GM18951 (cell line): Measurements from ENCODE around the gene VWA5B1.

ENCODE experiments used
- POLR2A ChIP-seq: IDR thresholded peaks from 4 replicates; pipeline ENCODE4 v1.6.1; 2011; ENCODE audit warnings: mild to moderate bottlenecking; ENCODE audit not compliant: insufficient read length, insufficient read depth; ENCODE audit errors: extremely low read depth
- in situ Hi-C: fragments of 300-500 bp; cut with MboI; formaldehyde crosslinking; loops from one replicate; pipeline ENCODE4 v1.12.0; 2022; ENCODE audit warnings: low sequenced_read_pairs, mixed read lengths, inconsistent platforms; ENCODE audit not compliant: unreplicated experiment

The VWA5B1 gene

GRCh38 chr1:20290624-20291597 is at the start of gene VWA5B1:
VWA5B1 (plus strand) TSS chr1:20290875; CDS start chr1:20310602, 19,727 bp downstream.
- TF ChIP-seq POLR2A = no peak
- in situ Hi-C loops = no loop called here

GRCh38 chr1:20242890-20243479 is 47.7 kb upstream of the VWA5B1 start:
- no peak for TF ChIP-seq POLR2A
- in situ Hi-C loops = no loop called here

- TF ChIP-seq POLR2A = no peak
- in situ Hi-C loops = no loop called here
Observed at GRCh38 chr1:20248971-20249612, 41.6 kb upstream of the VWA5B1 start.

GRCh38 chr1:20250340-20250989 is 40.2 kb upstream of the VWA5B1 start:
- in situ Hi-C loops = no loop called here
- TF ChIP-seq POLR2A = no peak

- TF ChIP-seq POLR2A = no peak
- in situ Hi-C loops = no loop called here
Observed at GRCh38 chr1:20252587-20252986, 38.1 kb upstream of the VWA5B1 start.

- in situ Hi-C loops = no loop called here
- no peak for TF ChIP-seq POLR2A
Observed at GRCh38 chr1:20255666-20256065, 35.0 kb upstream of the VWA5B1 start.

GRCh38 chr1:20259646-20260045 is 31.0 kb upstream of the VWA5B1 start:
- in situ Hi-C loops = no loop called here
- TF ChIP-seq POLR2A = no peak

GRCh38 chr1:20261095-20261494 is 29.6 kb upstream of the VWA5B1 start:
- in situ Hi-C loops = no loop called here
- no peak for TF ChIP-seq POLR2A

GRCh38 chr1:20262810-20263534 is 27.7 kb upstream of the VWA5B1 start:
- TF ChIP-seq POLR2A = no peak
- in situ Hi-C loops = no loop called here

- in situ Hi-C loops = no loop called here
- TF ChIP-seq POLR2A = no peak
Observed at GRCh38 chr1:20265250-20265649, 25.4 kb upstream of the VWA5B1 start.

GRCh38 chr1:20266141-20266540 is 24.5 kb upstream of the VWA5B1 start:
- in situ Hi-C loops = no loop called here
- no peak for TF ChIP-seq POLR2A

GRCh38 chr1:20266642-20267041 is 24.0 kb upstream of the VWA5B1 start:
- in situ Hi-C loops = no loop called here
- no peak for TF ChIP-seq POLR2A
